Measurements from ENCODE around the gene CSMD2.

Gene CSMD2

DNA sequence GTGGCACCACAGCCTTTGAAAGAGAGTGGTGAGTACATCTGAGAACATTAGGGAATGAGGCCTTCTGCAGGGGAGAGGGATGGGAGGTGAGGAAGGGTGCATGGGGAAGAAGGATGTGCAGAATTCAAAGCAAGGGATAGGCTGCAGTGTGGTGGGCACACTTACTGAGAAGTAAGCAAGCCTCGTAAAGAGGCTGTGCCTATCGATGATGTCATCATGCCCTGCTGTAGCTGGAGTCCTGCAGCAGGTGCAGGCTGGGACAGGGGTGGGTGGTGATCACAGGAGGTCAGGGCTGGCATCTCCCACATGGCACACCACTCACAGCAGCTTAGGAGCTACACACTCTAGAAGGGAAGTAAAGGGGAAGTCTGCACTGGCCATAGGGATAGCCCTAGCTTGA lies 676.4 kb downstream of the CSMD2 start:
- no peak for DNase-seq (ENCODE audit: low read depth)

DNA sequence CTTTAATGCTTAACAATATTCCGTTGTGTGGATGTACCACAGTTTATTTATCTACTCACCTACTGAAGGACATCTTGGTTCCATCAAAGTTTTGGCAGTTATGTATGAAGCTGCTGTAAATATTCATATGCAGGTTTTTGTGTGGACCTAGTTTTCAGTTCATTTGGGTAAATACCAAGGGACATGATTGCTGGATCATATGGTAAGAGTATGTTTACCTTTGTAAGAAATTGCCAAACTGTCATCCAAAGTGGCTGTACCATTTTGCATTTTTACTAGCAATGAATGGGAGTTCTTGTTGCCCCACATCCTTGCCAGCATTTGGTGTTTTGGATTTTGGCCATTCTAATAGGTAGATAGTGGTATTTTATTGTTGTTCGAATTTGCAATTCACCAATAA lies 682.6 kb downstream of the CSMD2 start:
- DNase-seq (ENCODE audit: low read depth): no peak

DNA sequence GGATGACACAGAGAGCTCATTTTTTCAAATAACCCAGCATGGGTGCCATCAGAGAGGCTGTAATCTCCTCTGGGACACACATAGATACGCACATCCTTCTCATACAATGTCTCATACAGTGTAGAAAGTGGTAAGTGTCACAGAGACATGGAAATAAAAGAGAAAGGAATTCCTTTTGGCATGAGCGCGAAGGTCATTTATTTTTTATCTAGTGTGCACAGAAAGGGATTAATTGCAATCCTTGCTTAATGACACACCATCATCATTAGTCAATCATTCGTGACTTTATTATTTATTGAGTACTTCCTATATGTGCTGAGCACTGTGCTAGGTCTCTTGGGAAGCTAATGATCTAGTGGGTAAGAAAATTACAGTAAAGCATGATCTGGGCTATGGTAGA lies 687.6 kb downstream of the CSMD2 start:
- no peak for DNase-seq (ENCODE audit: low read depth)

DNA sequence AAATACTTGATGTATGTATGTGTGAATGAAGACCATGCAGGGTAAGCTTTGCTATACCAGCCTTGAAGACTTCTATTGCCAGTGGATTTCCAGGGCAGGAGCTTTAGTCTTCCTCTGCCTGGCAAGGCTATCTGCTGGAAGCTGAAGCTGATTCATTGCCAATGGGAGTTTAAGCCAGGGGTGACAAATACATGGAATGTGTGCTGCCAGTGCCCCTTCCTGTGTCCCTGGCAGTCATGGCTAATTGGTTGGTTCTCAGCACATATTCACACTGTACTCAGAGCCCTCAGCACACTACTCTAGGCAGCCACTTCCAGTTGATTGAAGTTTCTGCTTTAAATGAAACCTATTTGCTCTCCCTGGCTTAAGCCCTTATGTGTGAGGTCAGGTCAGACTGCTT lies 691.1 kb downstream of the CSMD2 start:
- DNase-seq (ENCODE audit: low read depth): no peak

DNA sequence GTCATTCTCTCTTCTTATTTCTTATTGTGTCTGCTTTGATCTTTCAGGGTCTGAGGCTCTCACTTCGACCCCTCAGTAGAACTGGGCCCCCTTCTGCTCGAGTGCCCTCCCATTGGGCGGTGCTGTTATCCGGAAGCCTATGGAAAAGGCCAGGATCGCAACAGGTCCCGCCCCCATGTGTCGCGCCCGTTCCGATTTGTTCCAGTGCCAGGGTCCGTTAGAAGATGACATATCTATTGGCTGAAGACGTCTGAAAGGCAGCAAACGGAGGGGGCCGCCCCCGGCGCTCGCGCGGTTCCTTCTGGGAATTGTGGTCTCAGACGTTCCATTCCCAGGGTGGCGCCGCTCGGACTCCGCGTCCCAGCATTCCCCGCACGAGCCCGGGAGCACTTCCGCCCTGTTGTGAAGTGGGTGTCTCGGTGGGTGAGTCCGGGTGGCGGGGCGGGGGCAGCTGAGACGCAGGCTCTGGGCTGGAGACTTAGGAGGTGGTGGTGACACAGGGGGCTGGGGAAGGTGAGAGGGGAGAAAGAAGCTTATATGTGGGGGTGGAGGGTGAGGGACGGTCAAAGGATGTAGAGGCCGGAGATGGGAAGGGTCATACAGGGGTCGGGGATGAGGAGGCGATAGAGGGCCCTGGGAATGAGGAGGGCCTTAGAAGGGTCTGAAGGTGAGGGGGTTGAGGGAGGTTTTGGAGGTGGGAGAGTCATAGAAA lies 692.6 kb downstream of the CSMD2 start, which contains the start of gene ZSCAN20:
Gene ZSCAN20, plus strand, starts transcription at position 377 of the 712 bp plus-strand sequence. CDS start 6,644 bp downstream, outside the sequence.
- DNase-seq (ENCODE audit: low read depth): peak; percentile 69

DNA sequence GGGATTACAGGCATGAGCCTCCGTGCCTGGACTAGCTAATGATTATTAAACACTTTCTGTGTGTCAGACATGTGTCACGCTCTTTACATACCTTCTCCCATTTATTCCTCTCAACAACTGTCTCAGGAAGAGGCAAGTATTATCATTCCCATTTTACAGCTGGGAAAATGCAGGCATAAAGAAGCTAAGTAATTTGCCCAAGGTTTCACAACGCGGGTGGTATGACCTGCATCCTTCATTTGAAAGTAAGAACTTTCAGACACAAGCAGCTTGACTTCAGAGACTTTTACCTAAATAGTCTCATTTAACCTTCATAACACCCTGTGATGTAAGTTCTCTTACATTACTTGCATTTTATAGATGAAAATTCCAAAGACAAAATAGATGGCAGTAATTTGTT lies 693.6 kb downstream of the CSMD2 start:
- no peak for DNase-seq (ENCODE audit: low read depth)

DNA sequence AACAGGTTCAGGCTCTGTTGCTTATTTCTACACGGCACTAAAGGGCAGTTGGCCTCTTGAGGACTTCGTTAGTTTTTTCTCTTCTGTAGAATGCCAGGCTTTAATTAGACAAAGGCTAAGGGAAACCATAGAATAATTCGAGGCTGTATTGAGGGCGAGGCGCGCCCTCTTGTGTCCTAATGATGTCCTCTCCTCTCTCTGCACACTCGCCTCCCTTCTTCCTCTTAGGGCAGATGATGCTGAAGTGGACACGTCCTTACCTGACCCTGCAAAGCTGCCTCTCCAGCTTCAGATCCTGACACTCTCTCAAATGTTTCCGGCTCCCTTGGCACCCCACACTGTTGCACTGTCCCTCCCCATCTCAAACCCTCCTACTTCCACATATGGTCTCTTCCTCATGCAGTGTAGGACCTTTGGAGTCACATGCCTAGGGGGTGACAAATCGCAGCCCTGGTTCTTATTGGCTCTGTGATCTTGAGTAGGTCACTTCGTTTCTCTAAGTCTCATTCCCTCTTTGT lies 694.5 kb downstream of the CSMD2 start:
- DNase-seq (ENCODE audit: low read depth): peak; percentile 41

DNA sequence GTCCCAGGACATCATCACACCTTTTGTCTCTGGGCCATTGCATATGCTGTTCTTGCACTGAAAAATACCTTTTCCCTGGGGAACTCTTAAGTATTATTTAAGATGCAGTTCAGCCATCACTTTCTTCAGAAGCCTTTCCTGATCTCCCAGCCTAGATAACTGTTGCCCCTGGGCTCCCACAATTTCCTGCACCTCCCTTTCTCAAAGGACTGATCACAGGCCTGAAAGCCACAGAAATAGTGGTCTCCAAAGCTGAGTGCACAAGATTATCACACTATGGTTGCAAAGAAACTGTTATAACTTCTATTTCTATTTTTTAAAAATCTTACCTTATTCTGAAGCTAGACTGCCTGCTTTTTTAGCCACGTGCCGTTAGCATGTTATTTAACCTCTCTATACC lies 695.3 kb downstream of the CSMD2 start:
- no peak for DNase-seq (ENCODE audit: low read depth)

DNA sequence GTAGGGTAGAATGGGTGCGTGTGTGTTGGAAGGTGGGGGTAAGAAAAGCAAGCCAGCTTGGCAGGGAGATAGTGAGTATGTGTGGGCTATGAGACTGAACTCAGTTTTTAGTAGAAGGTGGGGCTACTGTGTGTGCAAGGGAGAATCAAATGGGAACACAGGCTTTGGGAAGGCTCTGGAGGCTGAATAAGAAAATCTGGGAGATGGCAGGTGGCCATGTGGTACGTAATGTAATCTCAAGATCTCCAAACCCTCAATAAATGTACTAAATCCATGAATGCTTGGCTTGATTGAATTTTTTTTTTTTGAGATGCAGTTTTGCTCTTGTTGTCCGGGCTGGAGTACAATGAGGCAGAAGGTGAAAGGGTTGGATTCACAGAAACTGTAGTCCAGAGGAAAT lies 696.1 kb downstream of the CSMD2 start:
- no peak for DNase-seq (ENCODE audit: low read depth)

DNA sequence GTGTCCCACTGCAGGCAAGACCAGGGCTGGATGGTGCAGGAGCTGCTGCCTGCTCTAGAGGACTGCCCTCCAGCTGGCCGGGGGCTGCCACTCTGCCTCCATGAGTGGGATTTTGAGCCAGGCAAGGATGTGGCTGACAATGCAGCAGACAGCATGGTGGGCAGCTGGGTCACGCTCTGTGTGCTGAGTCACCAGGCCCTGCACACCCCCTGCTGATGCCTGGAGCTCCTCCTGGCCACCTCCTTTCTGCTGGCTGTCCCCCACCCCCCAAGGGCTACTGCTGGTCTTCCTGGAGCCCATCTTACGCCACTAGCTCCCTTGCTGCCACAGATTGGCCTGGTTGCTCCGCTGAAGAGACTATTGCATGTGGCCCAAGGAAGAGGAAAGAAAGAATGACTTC lies 696.5 kb downstream of the CSMD2 start:
- no peak for DNase-seq (ENCODE audit: low read depth)

DNA sequence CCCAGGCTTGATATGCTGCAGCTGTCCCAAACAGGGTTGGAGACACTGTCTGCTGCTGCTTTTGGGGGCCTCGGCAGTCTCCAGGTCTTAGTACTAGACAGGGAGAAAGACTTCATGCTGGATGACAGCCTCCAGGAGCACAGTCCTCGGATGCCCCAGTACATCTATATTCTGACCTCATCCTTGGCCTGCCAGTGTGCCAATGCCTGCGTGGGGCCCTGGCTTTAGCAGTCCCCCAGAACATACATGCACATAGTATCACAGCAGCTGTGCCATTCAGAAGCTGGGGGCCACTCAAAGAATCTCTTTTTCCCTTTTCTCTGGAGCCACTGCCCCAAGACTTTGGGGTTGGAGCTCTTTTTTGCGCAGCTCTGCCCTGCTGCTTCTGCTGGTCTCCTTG lies 697.0 kb downstream of the CSMD2 start:
- DNase-seq (ENCODE audit: low read depth): no peak

DNA sequence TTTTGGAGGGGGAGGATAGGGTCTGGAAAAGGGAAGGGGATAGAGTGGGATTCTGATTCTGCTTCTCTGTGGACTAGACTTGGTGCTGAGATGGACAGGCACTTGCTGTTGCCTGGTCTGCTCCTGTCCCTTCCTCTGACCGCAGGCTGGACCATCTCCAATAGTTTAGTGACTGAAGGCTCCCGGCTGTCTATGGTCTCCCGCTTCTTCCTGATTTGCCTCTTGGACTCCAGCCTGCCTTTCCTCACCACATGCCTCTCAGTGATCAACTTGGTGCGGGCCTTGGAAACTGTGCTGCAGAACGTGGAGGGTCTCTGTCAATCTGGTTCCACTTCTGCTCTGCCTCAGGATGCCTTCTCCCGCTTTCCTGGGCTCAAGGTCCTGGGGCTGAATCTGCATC lies 698.9 kb downstream of the CSMD2 start:
- no peak for DNase-seq (ENCODE audit: low read depth)

DNA sequence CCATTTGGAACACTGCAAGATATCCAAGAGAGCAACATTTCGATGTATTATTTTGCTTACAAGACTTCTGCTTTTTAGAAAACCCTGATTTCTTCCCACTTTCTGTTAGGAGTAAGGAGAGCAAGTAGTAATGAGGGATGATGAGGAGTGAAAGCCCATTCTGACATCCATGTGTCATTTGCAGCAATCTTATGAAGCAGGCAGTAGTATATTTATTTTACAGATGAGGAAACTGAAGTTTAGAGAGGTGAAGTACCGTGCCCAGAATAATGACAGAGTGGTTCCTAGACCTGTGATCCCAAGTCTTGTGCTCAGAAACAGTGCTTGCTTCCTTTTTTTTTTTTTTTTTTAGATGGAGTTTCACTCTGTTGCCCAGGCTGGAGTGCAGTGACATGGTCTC lies 699.7 kb downstream of the CSMD2 start:
- no peak for DNase-seq (ENCODE audit: low read depth)

DNA sequence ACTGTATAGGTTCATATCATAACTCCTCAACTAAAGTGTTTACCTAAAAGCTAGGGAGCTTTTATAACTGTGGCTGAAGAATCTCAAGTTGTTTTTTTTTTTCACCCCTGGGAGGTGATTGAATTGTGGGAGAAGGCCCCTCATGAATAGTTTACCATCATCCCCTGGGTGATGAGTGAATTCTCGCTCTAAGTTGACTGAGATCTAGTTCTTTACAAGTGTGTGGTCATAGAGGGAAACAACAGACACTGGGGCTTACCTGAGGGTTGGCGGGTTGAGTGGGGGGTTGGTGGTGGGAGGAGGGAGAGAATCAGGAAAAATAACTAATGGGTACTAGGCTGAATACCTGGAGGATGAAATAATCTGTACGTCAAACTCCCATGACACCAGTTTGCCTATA lies 700.5 kb downstream of the CSMD2 start:
- no peak for DNase-seq (ENCODE audit: low read depth)

Measured in activated T-cell treated with anti-CD3 and anti-CD28 coated beads for 1 hour (primary cell).